Measurements from ENCODE around the gene FUCA1. TPM values are rescaled to one million over a fixed set of nuclear protein-coding genes. Genes with fewer than 3 reads are reported as not detected.
"Not testable (repeated sequence)": the region's sequence is repeated elsewhere in the genome, so short reads cannot be mapped to it uniquely, and the experiment has no call there.

FUCA1 gene
- total RNA-seq, 2 donors from 2014 or later: 9.7 to 14.0 TPM

DNA sequence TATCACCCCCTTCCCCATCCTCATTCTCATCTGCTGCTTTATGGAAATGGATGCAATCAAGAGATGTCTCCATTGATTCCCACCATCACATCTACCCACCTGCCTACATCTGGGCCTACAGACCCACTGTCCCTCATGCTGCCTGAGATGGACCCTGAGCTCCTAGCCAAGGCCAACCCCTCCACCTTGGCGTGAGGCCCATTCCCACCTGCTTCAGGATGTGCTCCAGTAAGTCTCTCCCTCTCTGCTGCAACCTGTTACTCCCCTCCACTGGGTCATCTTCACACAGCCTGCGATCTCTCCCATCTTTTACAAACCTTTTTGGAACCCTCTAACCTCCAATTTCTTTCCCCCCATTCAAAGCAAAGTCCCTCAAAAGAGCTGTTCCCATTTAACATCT lies 63.1 kb downstream of the FUCA1 start:
- Mint-ChIP-seq H3K4me1 (peaks cover 3% of the 10 kb centered on the region), H3K27me3 (ENCODE audit: insufficient read depth) (peaks cover 3% of the 10 kb centered on the region), H3K27ac (no peak overlapping the region), H3K36me3 (ENCODE audit: low read depth) (peaks cover 20% of the 10 kb centered on the region), H3K9me3 (no peaks in the 10 kb centered on the region), H3K4me3 (no peak overlapping the region)
- H3K36me3 ChIP-seq (ENCODE audit: control insufficient read depth, insufficient read depth, low read length): no peaks in the 10 kb centered on the region
- no peaks in the 10 kb centered on the region for H3K27me3 ChIP-seq (ENCODE audit: control insufficient read depth, insufficient read depth, low read length, poor library complexity, severe bottlenecking)
- H3K4me3 ChIP-seq (ENCODE audit: low read length): no peak overlapping the region
- H3K9me3 ChIP-seq (ENCODE audit: control insufficient read depth, low read length): no peaks in the 10 kb centered on the region
- H3K4me1 ChIP-seq (ENCODE audit: control insufficient read depth, insufficient read depth, low read length): peaks cover 4% of the 10 kb centered on the region
- no peak overlapping the region for H3K9ac ChIP-seq (ENCODE audit: extremely low read depth, low read length, poor library complexity, severe bottlenecking)
- TF ChIP-seq CTCF (conservative IDR thresholded peaks at IDR 0.05): no peak
- no peak for DNase-seq
- H3K27ac ChIP-seq (ENCODE audit: low read depth, low read length): no peak overlapping the region
- 75 to 90% methylated on average over 2 of the region's 2 CpGs for WGBS, 2 experiments (ENCODE audit: insufficient coverage in 1 of 2, insufficient read length in 1 of 2)

DNA sequence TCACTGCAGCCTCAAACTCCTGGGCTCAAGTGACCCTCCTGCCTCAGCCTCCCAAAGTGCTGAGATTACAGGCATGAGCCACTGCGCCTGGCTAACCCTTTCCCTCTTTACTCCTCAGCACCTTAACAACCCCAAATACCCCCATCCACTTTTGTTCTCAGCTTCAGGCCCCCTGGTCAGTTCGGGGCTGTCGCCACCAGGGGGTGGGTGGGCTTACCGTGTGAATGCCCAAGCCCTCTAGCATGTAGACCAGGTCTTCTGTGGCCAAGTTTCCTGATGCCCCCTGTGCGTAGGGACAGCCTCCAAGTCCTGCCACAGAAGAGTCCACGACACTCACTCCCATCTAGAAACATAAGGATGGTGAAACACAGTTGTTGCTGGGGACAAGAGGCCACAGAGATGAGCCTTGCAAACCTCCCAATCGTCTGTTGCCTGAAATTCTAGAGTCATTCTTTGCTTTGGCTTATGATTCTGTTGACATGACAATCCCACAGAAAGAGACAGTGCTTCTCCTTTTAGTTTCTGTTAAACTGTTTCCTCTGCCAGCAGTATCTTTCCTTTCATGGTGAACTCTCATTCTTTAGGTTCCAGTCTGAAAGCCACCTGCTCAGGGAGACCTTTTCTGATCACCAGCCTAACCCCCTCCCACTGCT lies 63.8 kb downstream of the FUCA1 start:
- no peak overlapping the region for H3K4me3 ChIP-seq (ENCODE audit: low read length)
- H3K4me1 Mint-ChIP-seq: peaks cover 7% of the 10 kb centered on the region
- peaks cover 20% of the 10 kb centered on the region for H3K36me3 Mint-ChIP-seq (ENCODE audit: low read depth)
- H3K27ac ChIP-seq (ENCODE audit: low read depth, low read length): no peak overlapping the region
- peak; percentile 64 for TF ChIP-seq CTCF (conservative IDR thresholded peaks at IDR 0.05)
- no peaks in the 10 kb centered on the region for H3K9me3 Mint-ChIP-seq
- H3K9me3 ChIP-seq (ENCODE audit: control insufficient read depth, low read length): no peaks in the 10 kb centered on the region
- H3K9ac ChIP-seq (ENCODE audit: extremely low read depth, low read length, poor library complexity, severe bottlenecking): no peak overlapping the region
- peak; percentile 57 for DNase-seq
- H3K4me3 Mint-ChIP-seq: no peak overlapping the region
- no peak overlapping the region for H3K27ac Mint-ChIP-seq
- no peaks in the 10 kb centered on the region for H3K36me3 ChIP-seq (ENCODE audit: control insufficient read depth, insufficient read depth, low read length)
- H3K27me3 ChIP-seq (ENCODE audit: control insufficient read depth, insufficient read depth, low read length, poor library complexity, severe bottlenecking): no peaks in the 10 kb centered on the region
- WGBS, 2 experiments (ENCODE audit: insufficient coverage in 1 of 2, insufficient read length in 1 of 2): 88 to 93% methylated on average over 7 of the region's 7 CpGs
- peaks cover 4% of the 10 kb centered on the region for H3K4me1 ChIP-seq (ENCODE audit: control insufficient read depth, insufficient read depth, low read length)
- peaks cover 3% of the 10 kb centered on the region for H3K27me3 Mint-ChIP-seq (ENCODE audit: insufficient read depth)

DNA sequence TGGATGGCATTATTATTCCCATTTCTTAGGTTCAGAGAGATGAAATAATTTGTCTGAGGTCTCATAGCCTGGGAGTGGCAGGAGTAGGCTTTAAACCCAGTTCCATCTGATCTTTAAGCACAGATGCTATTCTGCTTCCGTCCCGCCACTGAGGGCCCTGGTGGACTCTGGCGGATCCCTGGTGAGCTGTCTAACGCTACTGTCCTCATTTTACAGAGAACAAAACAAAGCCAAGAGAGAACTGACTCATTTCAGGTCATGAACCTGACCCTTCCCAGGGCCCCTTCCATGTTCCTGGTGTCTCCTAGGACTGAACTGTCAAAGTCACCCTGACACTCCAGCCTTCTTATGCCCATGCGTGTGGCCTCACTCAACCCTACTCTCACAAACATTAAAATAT lies 64.4 kb downstream of the FUCA1 start:
- peaks cover 10% of the 10 kb centered on the region for H3K4me1 Mint-ChIP-seq
- no peak for TF ChIP-seq CTCF (conservative IDR thresholded peaks at IDR 0.05)
- DNase-seq: no peak
- H3K4me3 Mint-ChIP-seq: no peak overlapping the region
- no peak overlapping the region for H3K4me3 ChIP-seq (ENCODE audit: low read length)
- peaks cover 3% of the 10 kb centered on the region for H3K27me3 Mint-ChIP-seq (ENCODE audit: insufficient read depth)
- no peaks in the 10 kb centered on the region for H3K9me3 ChIP-seq (ENCODE audit: control insufficient read depth, low read length)
- no peak overlapping the region for H3K9ac ChIP-seq (ENCODE audit: extremely low read depth, low read length, poor library complexity, severe bottlenecking)
- H3K36me3 Mint-ChIP-seq (ENCODE audit: low read depth): peaks cover 21% of the 10 kb centered on the region
- H3K27ac Mint-ChIP-seq: no peak overlapping the region
- no peaks in the 10 kb centered on the region for H3K9me3 Mint-ChIP-seq
- H3K27me3 ChIP-seq (ENCODE audit: control insufficient read depth, insufficient read depth, low read length, poor library complexity, severe bottlenecking): no peaks in the 10 kb centered on the region
- H3K4me1 ChIP-seq (ENCODE audit: control insufficient read depth, insufficient read depth, low read length): peaks cover 7% of the 10 kb centered on the region
- H3K27ac ChIP-seq (ENCODE audit: low read depth, low read length): no peak overlapping the region
- 87 to 90% methylated on average over 4 to 5 of the region's 5 CpGs for WGBS, 2 experiments (ENCODE audit: insufficient coverage in 1 of 2, insufficient read length in 1 of 2)
- peaks cover 6% of the 10 kb centered on the region for H3K36me3 ChIP-seq (ENCODE audit: control insufficient read depth, insufficient read depth, low read length)

GRCh38 chr1:23802809-23803342 lies 65.2 kb downstream of the FUCA1 start:
- not testable (repeated sequence) for H3K27me3 Mint-ChIP-seq (ENCODE audit: insufficient read depth); H3K27ac ChIP-seq (ENCODE audit: low read depth, low read length); H3K27ac Mint-ChIP-seq; H3K9me3 ChIP-seq (ENCODE audit: control insufficient read depth, low read length); H3K9me3 Mint-ChIP-seq; H3K27me3 ChIP-seq (ENCODE audit: control insufficient read depth, insufficient read depth, low read length, poor library complexity, severe bottlenecking); DNase-seq; H3K4me1 ChIP-seq (ENCODE audit: control insufficient read depth, insufficient read depth, low read length); H3K4me3 Mint-ChIP-seq; H3K4me3 ChIP-seq (ENCODE audit: low read length); H3K9ac ChIP-seq (ENCODE audit: extremely low read depth, low read length, poor library complexity, severe bottlenecking)
- 79 to 91% methylated on average over 4 to 7 of the region's 7 CpGs for WGBS, 2 experiments (ENCODE audit: insufficient coverage in 1 of 2, insufficient read length in 1 of 2)
- peaks cover 10% of the 10 kb centered on the region for H3K4me1 Mint-ChIP-seq
- H3K36me3 ChIP-seq (ENCODE audit: control insufficient read depth, insufficient read depth, low read length): peaks cover 14% of the 10 kb centered on the region
- peaks cover 29% of the 10 kb centered on the region for H3K36me3 Mint-ChIP-seq (ENCODE audit: low read depth)

Measured in endodermal cell (in vitro differentiated cells).